Astrocyte (in vitro differentiated cells and primary cell): Measurements from ENCODE around the gene FHIT. TPM values are rescaled to one million over a fixed set of nuclear protein-coding genes. Genes with fewer than 3 reads are reported as not detected.

Experiments
- DNase-seq: peaks from one replicate; pipeline ENCODE4 v3.0.0-alpha.2; 2010; ENCODE audit warnings: low read depth
- FAIRE-seq: peaks from 2 replicates; lab custom pipeline; 2011; peaks lifted over from hg19 to GRCh38; lab: Jason Lieb, UNC
- H2AFZ ChIP-seq: 2 replicates; pipeline ENCODE4 v1.6.0; 2012; ENCODE audit warnings: low read depth, low read length, inconsistent platforms
- H3K27ac ChIP-seq: 2 replicates; pipeline ENCODE4 v1.5.1; 2011; ENCODE audit warnings: low read depth, low read length, inconsistent platforms
- H3K27me3 ChIP-seq: 2 replicates; pipeline ENCODE4 v1.6.0; 2011; ENCODE audit warnings: low read length, inconsistent platforms; ENCODE audit not compliant: insufficient read depth
- H3K36me3 ChIP-seq: 2 replicates; pipeline ENCODE4 v1.5.1; 2011; ENCODE audit warnings: low read length, inconsistent platforms; ENCODE audit not compliant: insufficient read depth
- H3K4me1 ChIP-seq: 2 replicates; pipeline ENCODE4 v1.5.1; 2011; ENCODE audit warnings: low read length, inconsistent platforms; ENCODE audit not compliant: insufficient read depth
- H3K4me2 ChIP-seq: 2 replicates; pipeline ENCODE4 v1.6.0; 2012; ENCODE audit warnings: low read length, inconsistent platforms
- H3K4me3 ChIP-seq: 2 replicates; pipeline ENCODE4 v1.5.1; 2011; ENCODE audit warnings: low read depth, mild to moderate bottlenecking, low read length, inconsistent platforms; ENCODE audit not compliant: insufficient read depth
- H3K79me2 ChIP-seq: 2 replicates; pipeline ENCODE4 v1.6.0; 2012; ENCODE audit warnings: mild to moderate bottlenecking, low read length, inconsistent platforms; ENCODE audit not compliant: insufficient read depth
- H3K9ac ChIP-seq: 2 replicates; pipeline ENCODE4 v1.6.0; 2012; ENCODE audit warnings: mild to moderate bottlenecking, low read length, inconsistent platforms
- H3K9me3 ChIP-seq: 2 replicates; pipeline ENCODE4 v1.5.1; 2012; ENCODE audit warnings: low read depth, mild to moderate bottlenecking, low read length, inconsistent platforms; ENCODE audit not compliant: insufficient read depth
- H4K20me1 ChIP-seq: 2 replicates; pipeline ENCODE4 v1.6.0; 2012; ENCODE audit warnings: low read length, inconsistent platforms; ENCODE audit not compliant: insufficient read depth
- H3K27ac Mint-ChIP-seq: one replicate; pipeline ENCODE4 v1.8.0; 2021; ENCODE audit warnings: mild to moderate bottlenecking, mixed read lengths; ENCODE audit not compliant: unreplicated experiment
- H3K27me3 Mint-ChIP-seq: one replicate; pipeline ENCODE4 v1.8.0; 2021; ENCODE audit warnings: low read depth, mixed read lengths; ENCODE audit not compliant: unreplicated experiment
- H3K36me3 Mint-ChIP-seq: one replicate; pipeline ENCODE4 v1.8.0; 2021; ENCODE audit warnings: low read depth, mixed read lengths; ENCODE audit not compliant: unreplicated experiment
- H3K4me1 Mint-ChIP-seq: one replicate; pipeline ENCODE4 v1.8.0; 2021; ENCODE audit warnings: low read depth, mixed read lengths; ENCODE audit not compliant: unreplicated experiment
- H3K4me3 Mint-ChIP-seq: one replicate; pipeline ENCODE4 v1.8.0; 2021; ENCODE audit warnings: mild to moderate bottlenecking, moderate library complexity, mixed read lengths; ENCODE audit not compliant: unreplicated experiment
- H3K9me3 Mint-ChIP-seq: one replicate; pipeline ENCODE4 v1.8.0; 2021; ENCODE audit warnings: mild to moderate bottlenecking, mixed read lengths; ENCODE audit not compliant: unreplicated experiment
- EZH2 ChIP-seq: IDR thresholded peaks from 2 replicates; pipeline ENCODE4 v1.6.1; 2012; ENCODE audit warnings: mild to moderate bottlenecking, low read length, inconsistent platforms; ENCODE audit not compliant: insufficient read depth
- total RNA-seq: library from RNA; stranded (reverse); gene quantifications from 2 replicates; pipeline ENCODE4 v1.2.1, GENCODE V29; 2021
- TF ChIP-seq, protein P1 (sequence below): IDR thresholded peaks from 2 replicates; pipeline ENCODE4 v1.5.1; 2011; ENCODE audit warnings: low read depth, mild to moderate bottlenecking, inconsistent platforms, low read length, moderate library complexity; ENCODE audit not compliant: insufficient read depth

FHIT gene
- total RNA-seq, 1 donor from 2014 or later: 6.7 TPM

DNA sequence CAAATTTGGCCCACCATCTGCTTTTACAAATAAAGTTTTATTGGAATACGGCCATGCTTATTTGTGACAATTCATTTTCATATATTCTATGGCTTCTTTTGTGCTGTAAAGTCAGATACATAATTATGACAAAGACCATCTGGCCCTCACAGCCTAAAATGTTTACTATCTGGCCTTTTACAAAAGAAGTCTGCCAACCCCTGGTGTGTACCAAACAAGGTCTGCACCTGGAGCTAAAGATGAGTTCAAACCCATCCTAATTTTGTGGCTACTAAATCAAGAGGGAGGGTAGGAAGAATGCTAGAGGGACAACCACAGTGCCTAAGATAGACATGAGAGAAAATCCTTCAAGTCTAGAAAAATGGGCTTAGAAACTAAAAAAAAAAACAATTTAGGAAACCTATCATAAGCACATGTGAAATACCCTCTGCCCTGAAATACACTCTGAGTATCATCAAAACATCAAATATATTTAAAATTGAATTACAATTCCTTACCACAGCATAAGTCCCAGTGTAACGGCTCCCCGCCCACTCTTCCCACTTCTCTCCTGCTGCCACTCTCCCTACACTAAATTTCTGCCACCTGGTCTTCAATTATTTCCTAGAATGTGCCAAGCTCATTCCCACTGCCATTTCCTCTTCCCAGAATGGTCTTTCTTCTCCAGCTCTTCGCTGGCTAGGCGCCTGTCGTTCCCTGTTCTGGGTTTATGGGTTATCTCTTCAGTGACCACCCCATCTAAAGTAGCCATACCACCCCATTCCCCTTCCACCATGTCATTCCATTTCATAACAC is 1250.7 kb downstream of the FHIT start:
- H3K27me3 ChIP-seq: no peaks in the 10 kb centered on the region
- H3K36me3 ChIP-seq: no peaks in the 10 kb centered on the region
- TF ChIP-seq, protein P1, sequence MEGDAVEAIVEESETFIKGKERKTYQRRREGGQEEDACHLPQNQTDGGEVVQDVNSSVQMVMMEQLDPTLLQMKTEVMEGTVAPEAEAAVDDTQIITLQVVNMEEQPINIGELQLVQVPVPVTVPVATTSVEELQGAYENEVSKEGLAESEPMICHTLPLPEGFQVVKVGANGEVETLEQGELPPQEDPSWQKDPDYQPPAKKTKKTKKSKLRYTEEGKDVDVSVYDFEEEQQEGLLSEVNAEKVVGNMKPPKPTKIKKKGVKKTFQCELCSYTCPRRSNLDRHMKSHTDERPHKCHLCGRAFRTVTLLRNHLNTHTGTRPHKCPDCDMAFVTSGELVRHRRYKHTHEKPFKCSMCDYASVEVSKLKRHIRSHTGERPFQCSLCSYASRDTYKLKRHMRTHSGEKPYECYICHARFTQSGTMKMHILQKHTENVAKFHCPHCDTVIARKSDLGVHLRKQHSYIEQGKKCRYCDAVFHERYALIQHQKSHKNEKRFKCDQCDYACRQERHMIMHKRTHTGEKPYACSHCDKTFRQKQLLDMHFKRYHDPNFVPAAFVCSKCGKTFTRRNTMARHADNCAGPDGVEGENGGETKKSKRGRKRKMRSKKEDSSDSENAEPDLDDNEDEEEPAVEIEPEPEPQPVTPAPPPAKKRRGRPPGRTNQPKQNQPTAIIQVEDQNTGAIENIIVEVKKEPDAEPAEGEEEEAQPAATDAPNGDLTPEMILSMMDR: no peak
- no peak for TF ChIP-seq EZH2
- H3K79me2 ChIP-seq: no peaks in the 10 kb centered on the region
- Mint-ChIP-seq H3K36me3 (no peaks in the 10 kb centered on the region), H3K27me3 (no peaks in the 10 kb centered on the region), H3K27ac (no peak overlapping the region), H3K4me1 (peaks cover 8% of the 10 kb centered on the region), H3K4me3 (no peak overlapping the region), H3K9me3 (no peaks in the 10 kb centered on the region)
- H3K4me1 ChIP-seq: no peaks in the 10 kb centered on the region
- FAIRE-seq (no peak), DNase-seq (no peak)
- H3K4me3 ChIP-seq: no peak overlapping the region
- H3K9ac ChIP-seq: no peak overlapping the region
- no peaks in the 10 kb centered on the region for H3K9me3 ChIP-seq
- no peaks in the 10 kb centered on the region for H4K20me1 ChIP-seq
- H3K4me2 ChIP-seq: no peak overlapping the region
- no peak overlapping the region for H3K27ac ChIP-seq
- H2AFZ ChIP-seq: no peak overlapping the region

DNA sequence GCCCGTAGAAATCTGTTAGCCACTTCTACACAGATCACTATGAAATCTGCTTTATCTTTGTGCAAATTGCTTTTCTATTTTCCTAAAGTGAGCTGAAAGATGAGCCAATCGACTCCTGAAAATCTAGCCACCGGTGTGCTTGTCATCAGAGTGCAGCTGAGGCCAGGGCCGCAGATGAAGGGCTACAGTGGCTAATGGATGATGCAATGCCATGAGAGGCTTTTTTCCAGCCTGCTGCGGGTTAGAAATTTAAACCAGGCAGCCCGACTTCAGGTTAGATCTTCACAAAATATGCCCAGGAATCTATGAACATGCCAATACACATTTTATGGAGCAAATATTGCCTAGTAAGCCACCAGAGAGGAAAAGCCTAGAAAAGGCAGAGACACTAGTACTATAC is 1253.2 kb downstream of the FHIT start:
- H3K27me3 Mint-ChIP-seq: no peaks in the 10 kb centered on the region
- Histone ChIP-seq H3K27me3 (peaks cover 4% of the 10 kb centered on the region), H3K27ac (no peak overlapping the region)

More for the DNA sequence above, 1253.2 kb downstream of the FHIT start:
- Histone ChIP-seq H3K9ac (no peak overlapping the region), H2AFZ (no peak overlapping the region), H4K20me1 (no peaks in the 10 kb centered on the region), H3K4me3 (no peak overlapping the region), H3K4me1 (no peaks in the 10 kb centered on the region), H3K4me2 (no peak overlapping the region), H3K79me2 (no peaks in the 10 kb centered on the region), H3K36me3 (no peaks in the 10 kb centered on the region), H3K9me3 (no peaks in the 10 kb centered on the region)
- H3K27ac Mint-ChIP-seq: peak overlapping the region; percentile 56
- no peak for DNase-seq
- no peak for TF ChIP-seq EZH2
- TF ChIP-seq, protein P1: no peak
- peaks cover 8% of the 10 kb centered on the region for H3K4me1 Mint-ChIP-seq
- no peaks in the 10 kb centered on the region for H3K9me3 Mint-ChIP-seq
- no peak for FAIRE-seq
- H3K4me3 Mint-ChIP-seq: no peak overlapping the region
- no peaks in the 10 kb centered on the region for H3K36me3 Mint-ChIP-seq
